HTERT RPE-1 (cell line): ENCODE measurements around the gene PTH2R.
"Not testable (repeated sequence)": the region's sequence is repeated elsewhere in the genome, so short reads cannot be mapped to it uniquely, and the experiment has no call there.

ENCODE experiments used
- in situ Hi-C: fragments of 300-500 bp; cut with MboI; formaldehyde crosslinking; loops from 4 replicates; pipeline ENCODE4 v1.14.3; 2020; ENCODE audit warnings: low sequenced_read_pairs

Gene PTH2R, protein sequence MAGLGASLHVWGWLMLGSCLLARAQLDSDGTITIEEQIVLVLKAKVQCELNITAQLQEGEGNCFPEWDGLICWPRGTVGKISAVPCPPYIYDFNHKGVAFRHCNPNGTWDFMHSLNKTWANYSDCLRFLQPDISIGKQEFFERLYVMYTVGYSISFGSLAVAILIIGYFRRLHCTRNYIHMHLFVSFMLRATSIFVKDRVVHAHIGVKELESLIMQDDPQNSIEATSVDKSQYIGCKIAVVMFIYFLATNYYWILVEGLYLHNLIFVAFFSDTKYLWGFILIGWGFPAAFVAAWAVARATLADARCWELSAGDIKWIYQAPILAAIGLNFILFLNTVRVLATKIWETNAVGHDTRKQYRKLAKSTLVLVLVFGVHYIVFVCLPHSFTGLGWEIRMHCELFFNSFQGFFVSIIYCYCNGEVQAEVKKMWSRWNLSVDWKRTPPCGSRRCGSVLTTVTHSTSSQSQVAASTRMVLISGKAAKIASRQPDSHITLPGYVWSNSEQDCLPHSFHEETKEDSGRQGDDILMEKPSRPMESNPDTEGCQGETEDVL

DNA sequence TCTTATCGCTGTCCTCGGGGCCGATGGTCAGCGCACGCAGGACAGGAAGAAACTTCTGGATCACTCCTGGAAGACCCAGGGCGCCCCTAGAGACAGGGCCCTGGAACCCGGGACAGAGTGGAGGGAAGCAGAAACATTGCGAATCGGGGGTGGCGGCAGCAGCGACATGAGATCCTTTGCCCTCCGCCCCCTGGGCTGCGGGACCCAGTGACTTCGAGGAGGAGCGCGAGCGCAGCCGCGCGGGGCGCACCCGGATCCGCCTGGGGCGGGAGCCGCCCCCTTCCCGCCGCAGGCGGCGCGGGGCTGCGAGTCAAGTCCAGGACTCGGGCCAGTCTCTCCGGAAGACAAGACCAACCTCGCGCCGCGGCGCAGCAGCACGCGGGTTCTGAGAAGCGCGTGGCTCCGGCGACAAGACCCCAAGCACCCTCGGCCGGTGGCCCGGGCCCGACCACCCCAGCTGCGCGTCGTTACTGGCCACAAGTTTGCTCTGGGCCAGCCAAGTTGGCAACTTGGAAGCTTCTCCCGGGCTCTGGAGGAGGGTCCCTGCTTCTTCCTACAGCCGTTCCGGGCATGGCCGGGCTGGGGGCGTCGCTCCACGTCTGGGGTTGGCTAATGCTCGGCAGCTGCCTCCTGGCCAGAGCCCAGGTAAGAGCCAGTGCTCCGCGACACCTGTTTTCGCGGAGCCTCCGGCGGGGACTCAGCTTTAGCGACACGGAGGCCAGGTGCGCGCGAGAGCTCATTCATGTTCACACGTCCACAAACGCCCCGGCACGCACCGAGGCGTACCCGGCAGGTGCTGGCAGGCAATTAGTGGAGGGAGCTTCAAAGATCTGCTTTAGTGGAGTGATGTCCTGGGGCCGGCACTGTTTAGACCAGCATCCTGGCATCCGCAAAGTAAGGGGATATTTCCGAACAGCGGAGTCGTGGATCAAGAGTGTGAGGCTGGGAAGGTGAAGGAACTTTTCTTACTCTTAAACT is at the start of gene PTH2R:
Gene PTH2R (plus strand): TSS at position 319 of the 978 bp plus-strand sequence. CDS start 252 bp downstream, at position 571.
- in situ Hi-C loops = no loop called here

DNA sequence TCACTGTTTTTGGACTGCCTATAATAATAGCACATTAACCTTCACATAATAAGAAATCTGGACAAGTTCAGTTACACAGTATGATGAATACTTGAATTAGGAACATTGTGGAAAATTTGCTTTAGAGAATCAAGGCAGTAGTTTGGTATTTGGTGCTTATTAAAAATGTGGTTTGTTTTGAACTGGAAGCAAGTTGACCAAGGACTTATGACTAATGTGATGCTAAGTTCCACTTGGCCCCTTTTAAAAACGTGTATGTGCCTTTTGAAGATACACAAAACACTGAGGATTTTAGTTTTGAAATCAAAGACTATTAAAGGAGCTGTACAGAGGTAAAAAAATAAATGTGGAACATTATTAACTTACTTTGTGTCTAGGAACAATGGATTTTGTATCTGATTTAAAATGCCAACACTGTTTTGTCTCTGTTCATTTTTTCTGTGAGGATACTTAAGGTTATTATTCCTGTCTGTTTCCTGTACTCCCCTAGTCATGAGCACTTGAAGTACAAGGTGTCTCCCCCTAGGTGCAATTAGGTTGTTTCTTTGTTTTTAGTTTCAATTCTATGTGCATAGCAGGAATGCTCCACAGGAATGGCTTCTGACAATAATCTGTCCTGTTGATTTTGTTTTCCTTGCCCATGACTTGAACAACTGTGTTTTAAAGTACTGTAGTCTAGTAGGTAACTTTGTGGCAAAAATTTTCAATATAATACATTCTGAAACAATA is 49.6 kb upstream of the PTH2R start:
- in situ Hi-C loops = no loop called here

DNA sequence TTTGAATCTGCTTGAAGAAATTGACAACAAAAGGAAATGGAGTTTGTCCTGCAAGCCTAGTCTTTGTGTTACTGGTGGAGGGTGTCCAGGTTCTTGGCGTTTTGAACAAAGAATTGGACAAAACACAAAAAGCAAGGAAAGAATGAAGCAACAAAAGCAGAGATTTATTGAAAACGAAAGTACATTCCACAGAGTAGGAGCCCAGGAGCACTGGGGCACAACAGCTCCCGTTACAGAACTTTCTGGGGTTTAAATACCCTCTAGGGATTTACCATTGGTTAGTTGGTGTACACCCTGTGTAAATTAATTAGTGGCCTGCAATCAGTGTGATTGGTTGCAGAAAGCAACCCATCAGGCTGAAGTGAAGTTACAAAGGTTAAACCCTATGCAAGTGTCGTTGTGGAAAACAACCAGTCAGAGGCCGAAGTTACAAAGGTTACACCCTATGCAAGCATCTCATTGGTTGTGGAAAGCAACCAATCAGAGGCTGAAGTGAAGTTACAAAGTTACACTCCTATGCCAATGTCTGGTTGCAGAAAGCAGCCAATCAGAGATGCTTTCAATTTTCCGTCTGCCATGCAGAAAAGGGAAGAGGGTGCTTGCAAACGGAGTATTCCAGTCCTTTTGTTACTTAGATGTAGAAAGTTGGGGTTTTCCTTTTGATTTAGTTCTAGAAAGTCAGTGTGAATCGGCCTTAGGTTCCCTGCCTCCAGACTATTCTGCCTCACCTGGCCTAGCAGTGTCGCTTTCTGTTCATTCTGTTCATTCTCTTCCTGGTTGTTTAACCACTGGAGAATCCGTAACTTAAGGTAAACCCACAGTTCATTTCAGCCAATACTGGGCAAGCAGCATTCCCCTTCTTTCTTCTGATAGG is 47.6 kb upstream of the PTH2R start:
- in situ Hi-C loops = no loop called here

DNA sequence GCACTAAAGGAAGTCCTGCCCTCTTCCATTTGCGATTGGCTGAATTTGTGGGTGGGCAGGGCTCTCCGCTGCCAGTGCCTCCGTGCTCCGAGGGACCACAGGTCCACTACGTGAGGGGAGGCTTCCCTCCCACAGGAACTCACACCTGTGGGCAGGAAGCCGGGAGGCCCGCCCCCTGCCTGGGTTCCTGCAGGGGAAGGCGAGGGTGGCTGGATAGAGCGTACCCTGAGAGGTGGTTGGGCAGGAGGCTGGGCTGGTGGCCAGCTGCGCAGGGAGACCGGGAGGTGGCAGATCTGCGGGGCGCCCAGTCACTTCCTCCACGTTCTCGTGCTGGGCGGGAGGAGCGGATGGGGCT is 47.0 kb upstream of the PTH2R start:
- in situ Hi-C loops = no loop called here

DNA sequence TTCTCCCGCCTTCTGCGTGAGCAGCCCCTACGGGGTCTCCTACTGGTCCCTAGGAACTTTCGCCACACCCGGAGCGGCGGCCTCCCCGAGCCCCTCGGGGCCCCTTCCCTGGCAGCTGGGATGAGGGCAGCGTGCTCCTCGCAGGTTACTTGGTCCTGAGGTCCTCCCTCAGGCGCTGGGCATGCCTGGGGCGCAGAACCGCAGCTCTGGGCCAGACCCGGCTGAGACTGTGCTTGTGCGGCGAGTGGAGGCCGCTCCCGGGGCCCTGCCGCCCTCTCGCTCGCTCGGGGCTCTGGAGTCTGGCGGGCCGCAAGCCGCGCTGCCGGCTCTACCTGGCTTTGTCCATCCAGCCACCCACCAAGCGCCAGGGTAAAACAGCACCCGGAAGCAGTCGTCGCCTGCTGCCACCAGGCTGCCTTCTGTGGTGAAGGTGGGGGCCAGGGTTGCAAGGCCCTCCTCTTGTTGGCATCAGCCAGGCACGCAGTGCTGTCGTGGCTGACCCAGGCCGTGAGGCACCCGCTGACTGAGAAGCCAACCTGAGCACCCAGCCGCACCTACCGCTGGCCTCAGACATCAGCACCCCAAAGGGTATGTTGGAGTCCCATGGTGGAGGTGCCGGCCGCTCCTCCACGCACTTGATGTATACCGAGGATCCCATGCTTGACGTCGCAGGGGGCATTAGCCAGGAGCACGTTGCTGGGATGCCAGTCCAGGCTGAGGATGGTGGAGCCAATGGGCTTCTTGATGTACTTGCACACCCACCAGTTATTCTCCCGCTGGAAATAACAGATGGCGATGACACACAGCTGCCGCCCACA is 46.1 kb upstream of the PTH2R start:
- in situ Hi-C loops = no loop called here

DNA sequence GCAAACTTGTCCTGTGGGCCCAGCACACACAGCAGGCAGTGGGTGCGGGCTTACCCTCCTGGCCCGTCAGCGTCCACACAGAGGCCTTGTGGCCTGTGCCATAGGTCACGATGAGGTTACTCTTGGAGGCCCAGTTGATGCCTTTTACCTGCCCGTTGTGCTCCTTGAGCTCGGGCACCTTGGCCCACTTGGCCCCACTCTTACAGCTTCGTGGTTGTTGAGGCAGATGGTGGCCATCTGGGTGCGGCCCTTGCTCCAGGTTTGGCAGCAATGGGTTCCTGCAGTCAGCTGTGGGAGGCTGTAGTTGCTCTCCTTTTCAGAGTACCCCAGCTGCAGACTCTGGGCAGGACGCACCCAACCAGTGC is 45.5 kb upstream of the PTH2R start:
- in situ Hi-C loops = no loop called here

DNA sequence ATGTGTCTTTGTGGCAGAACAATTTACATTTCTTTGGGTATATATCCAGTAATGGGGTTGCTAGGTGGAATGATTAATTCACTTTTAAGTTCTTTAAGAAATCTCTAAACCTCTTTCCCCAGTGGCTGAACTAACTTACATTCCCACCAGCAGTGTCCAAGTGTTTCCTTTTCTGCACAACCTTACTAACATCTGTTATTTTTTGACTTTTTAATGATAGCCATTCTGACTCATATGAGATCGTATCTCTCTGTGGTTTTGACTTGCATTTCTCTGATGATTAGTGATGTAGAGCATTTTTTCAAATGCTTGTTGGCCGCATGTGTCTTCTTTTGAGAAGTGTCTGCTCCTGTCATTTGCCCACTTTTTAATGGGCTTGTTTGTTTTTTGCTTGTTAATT is 43.1 kb upstream of the PTH2R start:
- in situ Hi-C loops = no loop called here

DNA sequence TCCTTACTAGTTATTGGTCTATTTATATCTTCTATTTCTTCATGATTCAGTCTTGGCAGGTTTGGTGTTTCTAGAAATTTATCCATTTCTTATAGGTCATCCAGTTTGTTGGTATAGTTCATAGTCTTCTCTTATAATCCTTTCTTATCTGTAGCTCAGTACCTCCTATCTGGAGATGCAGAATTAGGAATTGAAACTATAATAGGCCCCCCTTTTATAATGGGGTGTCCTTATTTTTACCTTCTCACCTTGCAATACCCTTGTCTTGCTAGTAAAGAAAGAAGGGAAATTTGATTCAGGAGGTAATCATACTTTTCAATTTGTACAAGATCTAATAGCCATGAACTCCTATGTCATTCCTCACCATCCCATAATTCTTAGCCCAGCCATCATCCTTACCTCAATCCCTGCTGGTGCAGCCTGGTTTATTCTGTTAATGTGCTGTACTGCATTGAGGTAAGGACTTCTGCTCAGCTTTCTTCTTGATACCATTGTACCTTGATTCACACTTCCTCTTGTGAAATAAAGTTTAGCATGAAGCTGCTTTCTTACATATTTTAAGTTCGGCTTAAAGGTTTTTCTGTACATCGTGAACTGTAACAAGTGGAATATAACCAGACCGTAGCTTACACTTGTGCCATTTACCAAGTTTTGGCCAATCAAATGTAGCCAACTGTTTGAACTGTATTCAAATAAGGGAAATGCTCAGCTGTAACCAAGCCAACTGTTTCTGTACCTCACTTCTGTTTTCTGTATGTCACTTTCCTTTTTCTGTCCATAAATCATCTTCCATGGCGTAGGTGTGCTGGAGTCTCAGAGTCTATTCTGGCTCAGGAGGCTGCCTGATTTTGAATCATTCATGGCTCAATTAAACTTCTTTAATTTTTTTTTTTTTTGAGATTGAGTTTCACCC is 40.1 kb upstream of the PTH2R start:
- in situ Hi-C loops = no loop called here

DNA sequence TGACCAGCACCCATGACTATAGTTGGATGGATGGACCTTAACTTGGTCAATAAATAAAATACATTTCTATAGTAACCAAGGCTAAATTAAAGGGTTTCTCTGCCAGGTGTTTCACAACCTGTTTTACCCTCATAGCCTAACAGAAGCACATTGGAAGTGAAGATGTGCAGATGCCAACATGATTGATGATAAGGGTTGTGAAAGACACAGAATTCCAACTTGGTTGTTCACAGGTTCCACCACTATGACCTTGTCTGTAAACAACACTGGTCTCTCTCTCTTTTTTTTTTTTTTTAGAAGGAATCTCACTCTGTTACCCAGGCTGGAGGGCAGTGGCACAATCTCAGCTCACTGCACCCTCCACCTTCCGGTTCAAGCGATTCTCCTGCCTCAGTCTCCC is 37.5 kb upstream of the PTH2R start:
- in situ Hi-C loops = no loop called here

DNA sequence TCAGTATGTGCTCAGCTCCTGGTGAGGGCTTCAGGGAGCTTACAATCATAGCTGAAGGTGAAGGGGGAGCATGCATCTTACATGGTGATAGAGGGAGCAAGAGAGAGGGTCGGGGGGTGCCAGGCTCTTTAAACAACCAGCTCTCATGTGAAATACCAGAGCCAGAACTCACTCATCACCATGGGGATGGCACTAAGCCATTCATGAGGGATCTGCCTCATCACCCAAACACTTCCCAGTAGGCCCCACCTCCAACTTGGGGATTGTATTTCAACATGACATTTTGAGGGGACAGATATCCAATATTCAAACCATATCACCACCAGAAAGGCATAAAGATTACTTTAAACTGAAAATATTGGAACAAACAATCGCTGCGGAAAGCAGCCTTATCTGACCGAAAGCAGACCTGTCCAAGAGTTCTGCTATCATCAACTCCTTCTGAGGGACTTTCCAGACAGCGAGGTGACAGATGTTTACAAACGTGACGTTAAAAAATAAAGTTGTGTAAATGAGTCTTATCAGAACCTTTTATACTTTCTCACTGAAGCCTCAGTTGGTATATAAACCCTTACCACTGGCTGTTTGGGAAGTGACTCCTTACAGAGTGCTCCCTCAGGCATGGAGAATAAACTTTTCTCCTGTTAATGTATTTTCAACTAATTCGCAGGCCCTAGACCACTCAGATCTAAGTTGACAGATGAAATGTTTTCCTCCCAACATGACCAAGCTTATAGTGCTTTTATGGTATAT is 35.5 kb upstream of the PTH2R start:
- in situ Hi-C loops = no loop called here

DNA sequence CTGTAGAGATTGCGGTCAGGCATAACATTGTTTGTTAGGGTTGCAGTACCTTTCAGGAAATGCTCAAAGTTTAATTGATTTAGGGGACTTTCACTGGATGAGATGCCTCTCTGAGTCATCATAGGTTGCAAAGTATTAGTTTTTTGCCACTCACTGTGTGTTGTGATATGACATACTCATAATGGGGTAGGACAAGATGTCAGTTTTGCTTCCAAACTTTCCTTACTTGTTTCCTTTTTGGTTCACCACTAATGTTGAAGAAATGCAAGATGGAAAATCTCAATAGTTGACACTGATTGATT is 35.0 kb upstream of the PTH2R start:
- in situ Hi-C loops = no loop called here

DNA sequence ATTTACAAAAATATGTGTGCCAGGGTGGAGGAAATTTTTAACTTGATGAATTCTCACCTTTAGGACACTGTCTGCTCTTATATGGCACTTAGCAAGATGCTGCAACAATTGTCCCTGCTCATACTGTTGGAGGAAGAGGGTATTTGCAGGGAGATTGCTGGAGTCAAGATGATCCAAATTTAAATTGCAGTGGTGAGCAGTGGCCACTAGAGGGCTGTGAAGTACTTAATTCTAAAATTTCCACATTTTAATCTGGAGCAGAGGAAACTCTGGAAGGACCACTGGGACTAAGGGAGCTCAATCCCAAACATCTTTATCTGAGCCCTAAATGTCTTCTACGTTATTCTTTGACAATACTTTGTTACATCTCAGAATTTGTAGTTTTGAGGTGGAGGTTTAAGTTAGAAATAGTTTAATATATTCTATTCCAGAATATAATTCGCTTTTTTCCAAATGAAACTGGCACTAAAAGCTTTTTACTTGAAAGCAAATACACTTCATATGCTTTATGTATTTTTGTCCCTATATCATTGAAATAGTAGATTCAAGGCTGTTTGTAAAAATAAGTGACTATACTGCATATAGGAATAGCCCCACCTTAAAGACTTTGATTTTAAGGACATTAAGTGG is 33.0 kb upstream of the PTH2R start:
- in situ Hi-C loops = no loop called here

DNA sequence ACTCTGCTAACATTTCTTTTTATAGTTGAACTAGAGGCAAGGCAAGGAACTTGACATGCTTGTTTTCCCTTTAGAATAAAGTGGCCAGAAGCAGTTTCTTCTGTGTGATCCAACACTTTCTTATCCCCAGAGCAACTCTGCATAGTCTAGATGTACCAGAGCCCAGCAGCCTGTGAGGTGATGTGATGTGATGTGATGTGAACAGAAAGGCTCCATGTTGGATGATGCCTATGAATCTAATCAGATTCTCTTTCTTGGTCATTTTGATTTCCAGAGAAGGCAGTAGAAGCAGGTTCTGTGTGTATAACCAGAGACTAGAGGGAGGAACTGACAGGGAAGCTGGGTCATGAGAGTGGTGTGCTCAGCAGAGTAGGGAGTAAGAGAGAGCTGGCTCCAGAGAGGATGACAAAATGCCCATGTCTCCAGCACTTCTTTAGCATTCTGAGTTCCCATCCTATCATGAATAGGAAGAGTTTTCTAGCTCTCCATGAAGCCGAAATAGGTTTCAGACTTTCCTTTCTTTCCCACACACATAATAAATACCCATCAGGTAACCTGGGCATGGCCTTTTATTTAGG is 31.0 kb upstream of the PTH2R start:
- in situ Hi-C loops = no loop called here

DNA sequence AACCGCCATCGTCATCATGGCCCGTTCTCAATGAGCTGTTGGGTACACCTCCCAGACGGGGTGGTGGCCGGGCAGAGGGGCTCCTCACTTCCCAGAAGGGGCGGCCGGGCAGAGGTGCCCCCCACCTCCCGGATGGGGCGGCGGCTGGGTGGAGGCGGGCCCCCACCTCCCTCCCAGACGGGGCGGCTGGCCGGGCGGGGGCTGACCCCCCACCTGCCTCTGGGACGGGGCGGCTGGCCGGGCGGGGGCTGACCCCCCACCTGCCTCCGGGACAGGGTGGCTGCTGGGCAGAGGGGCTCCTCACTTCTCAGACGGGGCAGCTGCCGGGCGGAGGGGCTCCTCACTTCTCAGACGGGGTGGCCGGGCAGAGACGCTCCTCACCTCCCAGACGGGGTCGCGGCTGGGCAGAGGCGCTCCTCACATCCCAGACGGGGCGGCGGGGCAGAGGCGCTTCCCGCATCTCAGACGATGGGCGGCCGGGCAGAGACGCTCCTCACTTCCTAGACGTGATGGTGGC is 29.2 kb upstream of the PTH2R start:
- in situ Hi-C loops = not testable (repeated sequence)

DNA sequence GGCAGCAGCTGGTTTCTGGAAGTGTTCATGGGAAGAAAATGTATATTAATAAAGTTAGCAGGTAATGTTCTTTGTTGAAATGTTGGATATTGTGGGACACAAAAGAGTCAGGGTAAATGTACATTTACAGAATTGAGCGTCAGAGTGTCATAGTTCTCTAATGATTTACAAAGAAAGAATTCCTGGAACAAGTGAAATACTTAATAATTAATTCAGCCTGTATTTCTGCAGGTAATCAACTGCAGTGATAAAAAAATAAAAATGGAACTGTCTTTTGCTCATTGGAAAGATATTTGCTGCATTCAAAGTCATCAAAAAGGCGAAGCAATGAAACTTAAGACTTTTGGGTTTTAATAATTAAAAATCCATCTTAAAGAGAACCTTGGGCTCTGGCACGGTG is 27.4 kb upstream of the PTH2R start:
- in situ Hi-C loops = no loop called here

DNA sequence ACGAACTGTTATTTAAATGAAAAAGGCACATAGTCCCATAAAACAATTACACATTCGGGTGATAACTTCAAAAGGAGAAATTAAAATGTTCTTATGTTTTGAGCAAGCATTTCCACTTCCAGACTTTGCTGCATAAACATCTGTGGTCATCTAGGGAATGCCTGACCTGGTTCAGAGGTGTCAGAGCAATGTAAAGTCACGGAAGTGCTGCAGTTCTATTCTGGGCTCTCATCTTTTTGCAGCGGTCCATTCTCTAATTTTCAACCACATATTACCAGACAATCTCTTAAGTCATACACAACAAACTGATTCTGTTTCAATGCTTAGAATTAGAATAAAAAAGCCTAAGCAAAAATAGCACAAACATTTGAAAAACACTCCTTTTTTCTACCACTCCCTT is 22.0 kb upstream of the PTH2R start:
- in situ Hi-C loops = no loop called here

DNA sequence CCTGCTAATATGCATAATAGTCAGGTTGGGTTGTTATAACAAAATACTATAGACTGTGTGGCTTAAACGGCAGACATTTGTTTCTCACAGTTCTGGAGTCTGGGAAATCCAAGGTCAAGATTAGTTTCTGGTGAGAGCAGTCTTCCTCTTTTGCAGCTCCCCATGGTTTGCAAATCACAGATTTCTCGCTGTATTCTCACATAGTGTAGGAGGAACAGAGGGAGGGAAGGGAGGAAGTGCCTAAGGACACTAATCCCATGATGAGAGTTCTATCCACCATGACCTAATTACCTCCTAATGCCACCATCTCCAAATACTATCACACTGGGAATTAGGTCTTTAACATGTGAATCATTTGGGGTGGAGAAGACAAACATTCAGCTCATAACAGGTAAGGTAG is 20.1 kb upstream of the PTH2R start:
- in situ Hi-C loops = no loop called here
